Activated gamma-delta T cell (primary cell): ENCODE measurements around the gene ALLC.
"Not testable (repeated sequence)": the region's sequence is repeated elsewhere in the genome, so short reads cannot be mapped to it uniquely, and the experiment has no call there.

ENCODE experiments used
- DNase-seq: peaks from one replicate; lab custom pipeline; 2025; lab: John Stamatoyannopoulos, UW

The ALLC gene

GRCh38 chr2:3655871-3656761 is 1.9 kb upstream of the ALLC start:
- DNase-seq = no peak

- DNase-seq = no peak
Measured at GRCh38 chr2:3656762-3657721, 958 bp upstream of the ALLC start.

- no peak for DNase-seq
Measured at GRCh38 chr2:3659447-3660432, 1.7 kb downstream of the ALLC start.

GRCh38 chr2:3660640-3661039 is 2.6 kb downstream of the ALLC start:
- DNase-seq = not testable (repeated sequence)

GRCh38 chr2:3661149-3661660 is 3.2 kb downstream of the ALLC start:
- DNase-seq = no peak

GRCh38 chr2:3662239-3662638 is 4.2 kb downstream of the ALLC start:
- no peak for DNase-seq

GRCh38 chr2:3664118-3664517 is 6.1 kb downstream of the ALLC start:
- DNase-seq = no peak

- DNase-seq = no peak
Measured at GRCh38 chr2:3664925-3665324, 6.9 kb downstream of the ALLC start.

- no peak for DNase-seq
Measured at GRCh38 chr2:3665886-3666612, 8.0 kb downstream of the ALLC start.

GRCh38 chr2:3666613-3666975 is 8.6 kb downstream of the ALLC start:
- no peak for DNase-seq

GRCh38 chr2:3667151-3667631 is 9.2 kb downstream of the ALLC start:
- no peak for DNase-seq

- no peak for DNase-seq
Measured at GRCh38 chr2:3669656-3670055, 11.7 kb downstream of the ALLC start.

GRCh38 chr2:3670376-3670775 is 12.4 kb downstream of the ALLC start:
- no peak for DNase-seq

GRCh38 chr2:3670941-3671340 is 12.9 kb downstream of the ALLC start:
- DNase-seq = no peak

GRCh38 chr2:3672861-3673678 is 15.1 kb downstream of the ALLC start:
- DNase-seq = no peak

- no peak for DNase-seq
Measured at GRCh38 chr2:3674066-3674845, 16.3 kb downstream of the ALLC start.

GRCh38 chr2:3675687-3676086 is 17.7 kb downstream of the ALLC start:
- no peak for DNase-seq

- no peak for DNase-seq
Measured at GRCh38 chr2:3677436-3677835, 19.4 kb downstream of the ALLC start.

GRCh38 chr2:3678212-3678611 is 20.2 kb downstream of the ALLC start:
- no peak for DNase-seq
